Fibroblast of skin of right biceps (primary cell): ENCODE measurements around the gene ATRN.

Experiments
- DNase-seq: peaks from one replicate; pipeline ENCODE4 v3.0.0-alpha.2; 2013

Gene ATRN

DNA sequence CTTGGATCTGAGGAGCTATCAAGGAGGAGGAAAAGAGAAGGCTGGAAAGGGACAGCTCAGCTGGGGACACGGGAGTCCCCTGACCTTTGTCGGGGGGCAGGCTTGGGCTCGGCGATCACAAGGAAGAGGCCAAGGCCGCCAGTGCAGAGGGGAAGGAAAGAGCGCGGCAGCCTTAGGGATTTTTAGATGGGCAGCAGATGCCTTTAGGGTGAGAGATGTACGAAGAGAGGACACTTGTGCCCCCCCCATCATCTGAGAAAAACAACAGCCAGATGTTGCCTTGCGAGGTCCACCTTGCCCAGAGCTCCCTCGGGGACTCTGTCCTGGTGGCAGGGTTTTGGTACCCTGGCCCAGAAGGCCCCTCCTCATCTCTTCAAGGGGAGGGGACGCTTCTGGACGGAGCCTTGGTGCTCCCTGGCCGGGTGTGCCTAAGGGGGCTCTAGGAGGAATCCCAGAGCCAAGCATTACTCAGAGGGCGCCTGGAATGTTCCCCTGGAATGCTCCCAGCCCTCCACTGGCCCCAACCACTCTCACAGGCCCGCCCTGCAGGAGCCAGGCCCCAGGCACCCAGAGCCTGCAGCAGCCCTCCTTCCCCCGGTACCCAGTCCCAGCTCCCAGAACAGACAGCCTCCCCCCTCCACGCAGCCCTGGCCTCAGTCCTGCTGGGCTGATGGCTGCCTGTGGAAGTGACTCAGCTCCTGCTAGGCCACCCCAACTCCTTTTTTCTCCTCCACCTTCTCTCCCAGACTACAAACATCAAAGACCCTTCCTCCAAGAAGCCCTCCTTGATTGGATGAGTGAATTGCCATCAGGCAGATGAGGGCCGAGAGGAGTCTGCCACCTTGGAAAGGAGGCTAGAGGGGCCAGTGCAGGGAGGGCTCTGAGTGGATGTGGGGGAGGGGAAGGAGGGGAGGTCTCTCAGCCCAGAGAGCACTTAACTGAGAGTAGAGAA, 209.2 kb downstream of the ATRN start:
- DNase-seq: peak; percentile 79

DNA sequence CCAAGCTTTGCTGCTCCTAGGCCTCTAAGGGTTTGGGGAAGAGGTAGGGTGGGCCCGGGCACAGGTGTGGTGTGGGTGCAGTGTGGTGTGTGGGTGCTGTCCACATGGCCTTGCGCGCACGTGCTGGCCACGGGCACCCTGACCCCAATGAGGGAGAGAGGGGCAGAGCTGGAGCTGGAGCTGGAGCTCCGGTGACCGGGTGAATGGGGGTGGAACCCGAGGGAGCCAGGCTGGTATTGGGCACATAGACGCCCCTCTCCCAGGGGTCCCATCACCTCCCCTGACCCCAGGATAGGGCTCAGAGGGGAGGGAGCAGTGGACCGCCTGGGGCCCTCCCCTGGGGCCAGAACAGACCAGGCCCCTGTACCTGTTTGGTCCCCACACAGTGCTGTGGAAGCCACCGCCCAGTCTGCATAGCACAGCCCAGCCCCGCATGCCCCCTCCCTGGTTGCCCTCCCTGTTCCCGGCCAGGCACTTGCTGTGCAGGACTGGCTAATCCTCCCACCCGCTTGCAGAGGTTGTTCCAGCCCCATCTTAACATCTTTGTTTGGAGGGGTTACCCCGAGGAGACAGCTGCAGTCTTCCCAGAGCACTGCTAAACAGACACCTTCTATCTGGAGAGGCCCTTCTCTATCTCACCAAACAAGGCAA, 210.0 kb downstream of the ATRN start:
- DNase-seq: no peak

GRCh38 chr20:3681352-3681930, 210.6 kb downstream of the ATRN start:
- no peak for DNase-seq

DNA sequence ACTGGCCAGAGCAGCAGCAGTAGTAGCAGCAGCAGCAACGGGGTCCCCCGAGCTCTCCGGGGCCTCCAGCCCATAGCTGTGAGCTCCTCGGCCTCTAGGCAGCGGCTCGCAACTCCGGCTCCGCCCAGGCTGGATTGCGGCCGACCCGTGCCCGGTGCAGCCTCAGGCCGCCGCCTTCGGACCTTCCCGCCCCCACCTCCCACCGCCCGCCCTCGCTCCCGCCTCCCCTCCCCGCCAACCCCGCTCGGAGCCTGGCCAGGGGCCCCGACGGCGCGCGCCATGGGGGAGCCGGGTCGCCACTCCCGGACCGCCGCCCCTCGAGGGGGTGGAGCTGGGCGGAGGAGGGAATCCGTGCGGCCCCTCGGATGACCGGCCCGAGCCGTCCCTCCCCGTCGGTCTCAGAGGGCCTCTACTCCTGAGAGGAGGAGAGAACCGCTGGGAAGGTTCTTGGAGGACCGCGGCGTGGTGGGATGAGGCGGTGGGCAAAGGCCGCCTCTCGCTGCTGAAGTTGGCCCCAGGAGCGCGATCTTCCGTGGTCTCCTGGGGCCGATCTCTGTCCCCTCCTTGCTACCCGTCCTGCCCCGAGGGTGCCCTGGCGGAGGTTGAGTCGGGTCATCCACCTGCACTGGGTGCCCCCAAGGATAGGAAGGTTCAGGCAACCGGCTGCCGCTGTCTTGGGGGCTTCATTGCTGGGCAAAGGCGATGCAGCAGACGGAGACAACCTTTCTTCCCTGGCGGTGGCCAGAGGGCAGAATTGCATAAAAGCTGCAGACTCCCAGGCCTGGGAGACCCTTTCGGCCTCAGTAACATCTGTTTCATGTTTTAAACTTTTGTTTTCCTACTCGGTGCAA, 211.3 kb downstream of the ATRN start, which contains the start of gene ADAM33:
Gene ADAM33 (minus strand): TSS at position 80 of the 851 bp plus-strand sequence. CDS start 6 bp downstream, at position 74.
- DNase-seq: no peak

GRCh38 chr20:3685341-3685740, 214.5 kb downstream of the ATRN start:
- DNase-seq: no peak

DNA sequence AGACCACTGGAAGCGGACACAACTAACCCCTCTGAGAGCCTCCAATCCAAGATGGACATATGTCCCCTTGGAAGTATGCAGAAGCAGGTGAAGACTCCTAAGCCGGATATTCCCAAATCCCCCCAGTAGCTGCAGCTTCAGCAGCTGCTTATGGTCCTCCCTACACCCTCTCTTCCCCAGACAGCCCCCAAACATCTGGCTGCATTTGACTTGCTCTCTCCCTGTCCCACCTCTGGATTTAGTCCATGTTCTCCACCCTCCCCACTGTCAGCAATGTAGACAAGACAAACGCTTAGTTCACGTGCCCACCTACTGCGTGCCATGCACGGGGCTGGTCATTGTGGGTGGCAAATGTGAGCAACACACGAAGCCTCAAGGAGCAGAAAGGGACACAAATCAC, 215.6 kb downstream of the ATRN start:
- no peak for DNase-seq

- DNase-seq: peak; percentile 88
Observed at GRCh38 chr20:3686867-3687321, 216.1 kb downstream of the ATRN start.

DNA sequence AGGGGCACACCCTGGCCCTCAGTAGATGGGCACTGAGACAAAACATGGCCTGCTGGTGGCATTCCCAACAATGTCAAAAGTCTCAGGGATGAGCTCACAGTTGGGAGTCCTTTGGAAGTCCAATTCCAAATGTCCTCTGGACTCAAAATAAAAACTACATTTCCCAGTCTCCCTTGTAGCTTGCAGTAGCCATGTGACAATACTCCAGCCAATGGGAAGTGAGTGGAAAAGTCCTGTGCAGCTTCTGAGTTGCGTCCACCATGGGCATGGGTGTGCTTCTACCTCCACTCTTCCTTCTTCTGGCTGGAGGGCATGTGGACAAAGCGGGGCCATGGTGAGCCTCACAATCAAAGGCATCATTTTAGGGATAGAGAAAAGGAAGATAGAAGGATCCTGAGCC, 216.8 kb downstream of the ATRN start:
- peak; percentile 66 for DNase-seq

DNA sequence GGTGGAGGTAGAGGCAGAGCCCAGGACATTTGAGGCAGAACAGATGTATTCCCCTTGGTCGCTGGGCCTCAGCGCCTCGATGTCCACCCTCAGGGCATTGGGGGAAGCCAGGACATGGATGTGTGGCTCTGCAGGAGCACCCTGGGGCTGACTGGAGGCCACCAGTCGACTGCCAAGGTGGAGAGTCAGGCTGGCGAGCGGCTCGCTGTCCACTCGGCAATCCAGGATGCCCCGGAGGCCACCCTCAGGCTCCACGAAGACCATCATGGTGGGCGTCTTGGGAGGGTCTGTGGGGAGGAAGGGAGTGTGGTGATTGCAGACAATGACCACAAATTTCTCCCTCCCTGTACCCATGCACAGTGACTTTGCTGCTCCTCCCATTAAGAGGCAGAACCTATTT, 219.2 kb downstream of the ATRN start:
- DNase-seq: no peak

DNA sequence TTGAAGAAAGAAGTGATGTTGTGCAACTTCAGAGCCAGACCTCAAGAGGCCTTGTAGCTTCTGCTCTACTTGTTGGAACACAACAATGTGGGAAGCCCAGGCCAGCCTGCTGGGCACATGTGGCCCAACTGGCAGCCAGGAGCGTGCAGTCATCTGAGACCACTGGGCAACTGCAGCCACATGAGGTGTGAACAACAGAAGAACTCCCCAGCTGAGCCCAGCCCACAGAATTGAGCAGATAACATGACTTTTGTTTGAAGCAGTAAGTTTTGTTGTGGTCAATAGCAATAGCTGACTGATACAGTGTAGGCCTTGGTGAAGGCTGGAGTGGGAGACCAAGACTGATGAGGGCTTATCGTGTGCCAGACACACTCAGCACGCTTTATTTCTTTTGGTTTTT, 219.6 kb downstream of the ATRN start:
- no peak for DNase-seq

DNA sequence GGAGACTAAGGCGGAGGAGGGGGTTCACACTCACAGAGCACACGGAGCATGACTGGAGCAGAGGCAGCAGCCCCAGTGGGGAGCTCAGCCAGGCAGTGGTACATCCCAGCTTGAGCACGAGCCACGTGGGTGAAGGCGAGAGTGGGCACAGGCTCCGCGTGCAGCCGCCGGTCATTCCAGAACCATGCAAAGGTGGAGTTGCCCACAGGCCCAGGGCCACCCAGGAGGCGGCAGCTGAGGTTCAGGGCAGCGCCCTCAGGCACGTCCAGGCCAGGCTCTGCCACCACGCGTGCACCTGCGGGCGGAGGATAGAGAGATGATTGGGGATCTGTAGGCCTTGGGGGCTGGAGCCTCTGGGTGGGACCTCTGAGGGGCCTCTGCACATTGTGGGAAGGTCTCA, 220.5 kb downstream of the ATRN start:
- no peak for DNase-seq

GRCh38 chr20:3691897-3692296, 221.1 kb downstream of the ATRN start:
- DNase-seq: no peak

DNA sequence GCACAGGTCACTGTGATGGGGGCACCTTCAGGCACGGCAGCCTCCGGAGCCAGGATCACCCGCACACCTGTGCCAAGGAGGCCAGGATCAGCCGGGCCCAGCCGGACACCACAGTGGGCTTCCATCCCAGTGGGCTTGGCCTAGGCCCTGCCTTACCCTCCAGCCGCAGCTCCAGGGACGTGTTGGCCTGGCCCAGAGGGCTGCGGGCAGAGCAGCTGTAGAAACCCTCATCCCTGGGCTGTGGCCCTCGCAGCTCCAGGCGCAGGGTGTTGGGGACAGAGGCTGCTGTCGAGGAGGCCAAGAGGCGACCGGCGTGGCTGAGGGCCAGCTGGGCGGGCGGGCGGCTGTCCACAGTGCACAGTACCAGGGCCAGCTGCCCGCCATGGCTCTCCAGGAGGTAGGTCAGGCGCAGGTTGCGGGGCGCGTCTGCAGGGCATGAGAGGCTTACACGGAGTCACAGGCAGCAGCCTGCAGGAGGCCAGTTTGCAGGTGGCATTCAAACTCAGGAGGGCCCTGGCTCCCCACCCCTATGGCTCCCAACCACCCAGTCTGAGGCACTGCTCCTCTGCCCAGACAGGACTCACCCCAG, 222.0 kb downstream of the ATRN start:
- no peak for DNase-seq

- DNase-seq: no peak
Observed at GRCh38 chr20:3693376-3693775, 222.6 kb downstream of the ATRN start.

DNA sequence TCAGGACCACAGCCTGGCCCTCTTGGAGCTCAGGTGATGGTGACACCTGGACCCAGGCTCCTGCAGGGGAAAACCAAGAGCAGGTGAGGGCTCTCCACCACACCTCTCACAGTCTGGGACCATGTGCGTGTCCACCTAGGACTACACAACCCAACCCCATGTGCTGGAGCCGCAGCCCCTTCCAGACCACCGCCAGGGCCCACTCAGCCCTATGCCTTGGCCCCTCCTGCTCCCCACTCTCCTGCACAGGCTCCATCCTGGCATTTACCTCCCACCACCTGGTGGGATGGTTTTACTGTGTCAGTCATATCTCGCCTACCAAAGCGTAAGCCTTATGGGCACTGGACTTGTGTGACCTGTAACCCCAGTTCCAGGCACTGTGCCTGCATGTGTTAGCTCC, 224.0 kb downstream of the ATRN start:
- no peak for DNase-seq

GRCh38 chr20:3696200-3696599, 225.4 kb downstream of the ATRN start:
- no peak for DNase-seq

DNA sequence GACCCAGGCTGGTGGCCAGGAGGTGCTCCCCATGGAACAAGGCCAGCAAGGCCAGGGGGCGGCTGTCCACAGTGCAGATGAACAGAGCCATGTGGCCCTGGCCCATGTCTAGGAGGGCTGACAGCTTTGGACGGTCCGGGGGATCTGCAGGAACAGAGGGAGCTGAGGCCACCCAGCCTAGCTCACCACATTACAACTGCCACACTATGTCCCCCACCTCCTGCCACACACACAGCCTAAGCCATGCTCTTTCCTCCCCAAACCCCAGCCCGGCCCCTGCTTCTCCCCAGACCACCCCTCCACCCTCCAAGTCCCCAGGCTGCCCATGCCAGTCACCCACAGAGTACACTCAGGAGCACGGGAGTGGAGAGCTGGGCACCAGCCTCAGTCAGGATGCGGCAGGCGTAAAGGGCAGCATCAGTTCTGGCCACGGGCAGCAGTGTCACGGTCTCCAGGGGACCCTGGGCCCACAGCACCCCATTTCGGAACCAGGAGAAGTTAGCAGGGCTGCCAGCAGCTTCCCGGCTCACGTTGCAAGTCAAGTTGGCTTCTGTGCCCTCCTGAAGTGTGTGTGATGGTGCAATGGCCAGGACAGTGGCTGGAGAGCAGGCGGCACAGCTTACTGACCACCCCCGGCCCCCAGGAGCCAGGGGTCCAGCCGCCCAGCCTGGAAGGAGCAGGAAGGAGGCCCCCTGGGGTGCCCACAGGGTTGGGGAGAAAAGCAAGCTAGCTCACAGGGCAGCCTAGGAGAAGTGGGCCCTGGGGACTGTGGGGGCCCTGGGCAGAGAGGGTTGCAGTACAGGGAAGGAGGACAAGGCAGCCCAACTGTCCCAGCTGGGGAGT, 226.1 kb downstream of the ATRN start:
- no peak for DNase-seq

DNA sequence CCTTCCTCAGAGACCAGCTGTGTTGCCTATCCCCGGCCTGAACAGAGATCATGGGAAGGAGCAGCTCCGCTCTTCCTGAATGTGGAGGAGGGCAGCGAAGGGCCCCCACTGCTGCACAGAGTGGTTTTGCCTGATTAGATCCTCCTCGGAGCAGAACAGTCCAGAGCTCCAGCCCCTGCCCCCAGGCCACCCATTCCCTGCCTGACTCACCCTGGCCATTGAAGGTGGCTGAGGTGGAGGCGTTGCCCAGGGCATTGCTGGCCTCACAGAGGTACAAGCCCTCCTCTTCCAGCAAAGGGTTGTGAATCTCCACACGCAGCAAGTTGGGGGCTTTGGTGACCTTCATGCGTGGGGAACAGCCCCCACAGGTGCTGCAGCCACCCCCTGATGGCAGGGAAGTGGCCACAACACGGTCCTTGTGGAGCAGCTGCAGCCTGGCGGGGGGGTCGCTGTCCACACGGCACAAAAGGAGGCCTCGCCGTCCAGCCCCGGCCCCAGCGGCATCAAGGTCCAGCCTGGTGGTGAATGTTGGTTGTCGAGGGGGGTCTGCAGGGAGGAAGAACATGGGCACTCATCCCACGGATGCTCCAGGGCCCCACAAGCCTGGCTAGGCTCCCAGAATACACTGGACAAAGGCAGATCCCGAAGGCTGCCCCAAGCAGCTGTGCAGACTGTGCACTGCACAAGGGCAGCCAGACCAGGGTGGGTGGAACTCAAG, 226.9 kb downstream of the ATRN start:
- DNase-seq: no peak

DNA sequence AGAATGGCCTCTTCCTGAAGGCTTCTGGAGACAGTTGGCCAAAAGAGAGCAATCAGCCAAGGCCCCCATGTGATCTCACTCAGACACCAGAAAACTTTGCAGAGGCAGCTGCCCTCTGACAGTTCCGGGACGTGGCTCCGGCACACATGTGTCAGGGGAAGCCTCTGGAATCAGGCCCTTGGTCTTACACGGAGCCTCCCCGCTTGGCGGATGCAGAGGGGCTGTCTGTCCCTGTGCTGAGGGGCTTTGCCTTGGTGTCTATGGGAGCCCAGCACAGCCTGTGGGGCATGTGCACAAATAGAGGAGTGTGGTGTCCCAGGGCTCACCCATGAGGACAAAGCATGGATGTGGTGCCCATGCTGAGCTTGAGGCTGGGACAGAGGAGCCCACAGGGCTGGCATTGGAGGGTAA, 227.8 kb downstream of the ATRN start:
- no peak for DNase-seq

DNA sequence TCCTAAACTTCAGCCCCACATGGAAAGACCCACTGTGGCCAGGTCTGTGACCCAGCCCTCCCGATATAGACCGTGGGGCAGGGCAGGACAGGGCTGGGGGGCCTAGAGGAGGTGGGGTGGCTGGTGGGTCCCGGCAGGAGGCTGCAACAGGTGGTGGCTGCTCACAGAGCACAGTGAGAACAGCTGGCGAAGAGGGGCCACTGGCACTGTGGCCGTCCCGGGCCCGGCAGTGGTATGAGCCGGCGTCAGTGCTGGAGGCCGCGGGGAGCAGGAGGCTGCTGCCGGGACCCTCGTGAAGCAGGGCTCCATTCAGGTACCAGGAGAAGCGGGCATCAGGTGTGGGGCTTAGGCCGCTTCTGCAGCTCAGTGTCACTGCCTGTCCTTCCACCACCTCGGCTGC, 228.2 kb downstream of the ATRN start:
- no peak for DNase-seq
